Aortic smooth muscle cell (primary cell): ENCODE data around the gene ARAP1. TPM values are rescaled to one million over a fixed set of nuclear protein-coding genes. Genes with fewer than 3 reads are reported as not detected.

Experiments used
- total RNA-seq: library from RNA; depleted of rRNA; stranded (reverse); fragments of >200 nt; gene quantifications from 2 replicates; pipeline ENCODE4 v1.2.3, GENCODE V29; 2014

ARAP1 gene
- total RNA-seq: 81.2 and 91.2 TPM in 2 replicates

GRCh38 chr11:72752088-72752914 is at the start of gene ARAP1:
Gene ARAP1 (minus strand): TSS chr11:72752408. CDS start chr11:72727128, 25,280 bp downstream.

GRCh38 chr11:72793425-72794367 is 41.5 kb upstream of the ARAP1 start, which contains the start of gene STARD10:
Gene STARD10 (minus strand): TSS chr11:72794047. CDS start chr11:72781181, 12,866 bp downstream.

GRCh38 chr11:72673943-72674828 is 78.0 kb downstream of the ARAP1 start, which contains the start of gene PDE2A:
Gene PDE2A (minus strand): TSS chr11:72674422. CDS start chr11:72674207, 215 bp downstream.

Other genes with a start within 250 kb of the ARAP1 start
- gene PDE2A, start 78.0 kb downstream of the ARAP1 start, total RNA-seq: 1.2 and 2.9 TPM in 2 replicates
- 9.1 and 10.4 TPM in 2 replicates for gene STARD10, start 41.6 kb upstream of the ARAP1 start, total RNA-seq
- gene ATG16L2, start 62.0 kb upstream of the ARAP1 start, total RNA-seq: 7.3 TPM in 2 replicates